Osteoblast (primary cell): ENCODE data around the gene AADAT. TPM values are rescaled to one million over a fixed set of nuclear protein-coding genes. Genes with fewer than 3 reads are reported as not detected.
A peak's percentile ranks its signal among the peaks of the same experiment; 100 is the strongest.

Source experiments
- DNase-seq: peaks from one replicate; pipeline ENCODE4 v3.0.0; 2011; ENCODE audit warnings: low spot score, mixed read lengths; ENCODE audit not compliant: insufficient read length; ENCODE audit errors: missing footprints
- H2AFZ ChIP-seq: 2 replicates; pipeline ENCODE4 v1.6.0; 2011; ENCODE audit warnings: mild to moderate bottlenecking, low read length
- H3K27ac ChIP-seq: 2 replicates; pipeline ENCODE4 v1.5.1; 2011; ENCODE audit warnings: mild to moderate bottlenecking, low read depth, low read length, moderate library complexity
- H3K27me3 ChIP-seq: 2 replicates; pipeline ENCODE4 v1.6.0; 2012; ENCODE audit warnings: mild to moderate bottlenecking, control low read depth, inconsistent platforms, low read length, moderate library complexity; ENCODE audit not compliant: insufficient read depth
- H3K36me3 ChIP-seq: 2 replicates; pipeline ENCODE4 v1.5.1; 2011; ENCODE audit warnings: mild to moderate bottlenecking, low read length, control low read depth, moderate library complexity; ENCODE audit not compliant: insufficient read depth
- H3K4me1 ChIP-seq: 2 replicates; pipeline ENCODE4 v1.5.1; 2011; ENCODE audit warnings: mild to moderate bottlenecking, low read length, control low read depth, moderate library complexity; ENCODE audit not compliant: insufficient read depth
- H3K4me2 ChIP-seq: 2 replicates; pipeline ENCODE4 v1.6.0; 2011; ENCODE audit warnings: mild to moderate bottlenecking, low read length; ENCODE audit not compliant: insufficient read depth
- H3K4me3 ChIP-seq: fragments of 200-600 bp; sonication (generic); 3 replicates; pipeline ENCODE4 v1.5.1; 2012; ENCODE audit warnings: mild to moderate bottlenecking, low read length, inconsistent platforms; ENCODE audit not compliant: insufficient read depth
- H3K79me2 ChIP-seq: 2 replicates; pipeline ENCODE4 v1.6.0; 2012; ENCODE audit warnings: mild to moderate bottlenecking, low read length, control low read depth, inconsistent platforms; ENCODE audit not compliant: insufficient read depth
- H3K9me3 ChIP-seq: 2 replicates; pipeline ENCODE4 v1.5.1; 2011; ENCODE audit warnings: low read depth, low read length, control low read depth
- H4K20me1 ChIP-seq: 2 replicates; pipeline ENCODE4 v1.6.0; 2012; ENCODE audit warnings: mild to moderate bottlenecking, low read length, control low read depth; ENCODE audit not compliant: insufficient read depth
- CTCF ChIP-seq: IDR thresholded peaks from 2 replicates; pipeline ENCODE4 v1.5.1; 2011; ENCODE audit warnings: mild to moderate bottlenecking, low read depth, low read length, moderate library complexity; ENCODE audit errors: extremely low read depth
- total RNA-seq: library from RNA; depleted of rRNA; stranded (reverse); fragments of >200 nt; gene quantifications from 2 replicates; pipeline ENCODE4 v1.2.3, GENCODE V29; 2012

AADAT gene
- total RNA-seq = 4.0 and 6.5 TPM in 2 replicates

- Histone ChIP-seq H3K36me3 (peaks cover 5% of the 10 kb centered on the region), H3K27ac (peak within 1 kb of the TSS; percentile 56)
- peak; percentile 98 for DNase-seq
Measured at GRCh38 chr4:170089668-170090351, at the start of gene AADAT. TSS of gene AADAT (minus strand) at chr4:170089956. CDS start at chr4:170089690, 266 bp downstream.

GRCh38 chr4:170138580-170139194 is 48.9 kb upstream of the AADAT start:
- no peak overlapping the region for H3K27ac ChIP-seq
- H4K20me1 ChIP-seq = no peaks in the 10 kb centered on the region
- H3K4me2 ChIP-seq = peak overlapping the region; percentile 44
- H3K9me3 ChIP-seq = no peaks in the 10 kb centered on the region
- no peak for DNase-seq
- H3K36me3 ChIP-seq = no peaks in the 10 kb centered on the region
- no peaks in the 10 kb centered on the region for H3K27me3 ChIP-seq
- TF ChIP-seq CTCF = peak; percentile 84
- peaks cover 4% of the 10 kb centered on the region for H3K4me1 ChIP-seq
- H2AFZ ChIP-seq = peak overlapping the region; percentile 49
- no peak overlapping the region for H3K4me3 ChIP-seq
- no peaks in the 10 kb centered on the region for H3K79me2 ChIP-seq

More at GRCh38 chr4:170089668-170090351, at the start of gene AADAT:
- TF ChIP-seq CTCF = peak; percentile 60
- no peaks in the 10 kb centered on the region for H3K9me3 ChIP-seq
- H3K4me3 ChIP-seq = peak within 1 kb of the TSS; percentile 86
- peaks cover 5% of the 10 kb centered on the region for H3K79me2 ChIP-seq
- no peaks in the 10 kb centered on the region for H3K27me3 ChIP-seq
- H2AFZ ChIP-seq = peak within 1 kb of the TSS; percentile 98
- peaks cover 13% of the 10 kb centered on the region for H3K4me1 ChIP-seq
- peak within 1 kb of the TSS; percentile 97 for H3K4me2 ChIP-seq
- H4K20me1 ChIP-seq = no peaks in the 10 kb centered on the region

GRCh38 chr4:170137927-170138326 is 48.2 kb upstream of the AADAT start:
- Histone ChIP-seq H3K79me2 (no peaks in the 10 kb centered on the region), H4K20me1 (no peaks in the 10 kb centered on the region), H3K27me3 (no peaks in the 10 kb centered on the region), H3K4me1 (peaks cover 4% of the 10 kb centered on the region), H2AFZ (no peak overlapping the region), H3K4me3 (no peak overlapping the region), H3K4me2 (no peak overlapping the region), H3K27ac (no peak overlapping the region), H3K36me3 (no peaks in the 10 kb centered on the region), H3K9me3 (no peaks in the 10 kb centered on the region)
- TF ChIP-seq CTCF = no peak
- no peak for DNase-seq

GRCh38 chr4:170137466-170137865 is 47.7 kb upstream of the AADAT start:
- Histone ChIP-seq H4K20me1 (no peaks in the 10 kb centered on the region), H3K4me2 (no peak overlapping the region), H3K4me3 (no peak overlapping the region), H3K27ac (no peak overlapping the region), H3K4me1 (peaks cover 4% of the 10 kb centered on the region), H3K36me3 (no peaks in the 10 kb centered on the region), H3K27me3 (no peaks in the 10 kb centered on the region), H3K9me3 (no peaks in the 10 kb centered on the region), H2AFZ (no peak overlapping the region), H3K79me2 (no peaks in the 10 kb centered on the region)
- no peak for DNase-seq
- no peak for TF ChIP-seq CTCF
